ENCODE measurements around the gene LIPC. TPM values are rescaled to one million over a fixed set of nuclear protein-coding genes. Genes with fewer than 3 reads are reported as not detected.

The LIPC gene
- total and polyA plus RNA-seq, 9 of the 15 experiments (the other 6 are each of a cell fraction or from before 2014, with no cell fraction given), result 0.07 to 0.41 (median 0.11) TPM; not detected in 2

GRCh38 chr15:58506783-58507668, 75.2 kb downstream of the LIPC start:
- DNase-seq (ENCODE audit: extremely low read depth in 1 of 4, low spot score in 3 of 4) (no peak), FAIRE-seq (no peak), ATAC-seq (peak; percentile 49; the same call in 2 of the 3 replicates)
- H3K27ac ChIP-seq (ENCODE audit: extremely low read depth, low read depth, low read length), result no peak overlapping the region
- H4K20me1 ChIP-seq (replicated peaks; ENCODE audit: control insufficient read depth, insufficient read depth, low read length), result no peaks in the 10 kb centered on the region
- no TSS peak for BruUV-seq (replicated peaks)
- H3K4me1 ChIP-seq (replicated peaks in 1 of 2; ENCODE audit: control insufficient read depth in 2 of 2, insufficient read depth in 2 of 2, low read length in 2 of 2), result peaks cover 0 to 7% of the 10 kb centered on the region in 2 experiments; a peak in 2 of 5 replicates
- H3K36me3 ChIP-seq (ENCODE audit: control insufficient read depth, insufficient read depth, low read length), result no peaks in the 10 kb centered on the region
- no peaks in the 10 kb centered on the region; a peak in 1 of 5 replicates for H3K27me3 ChIP-seq (ENCODE audit: control insufficient read depth in 2 of 2, insufficient read depth in 2 of 2, low read length in 2 of 2)
- ChIA-PET CTCF (ENCODE audit: low intra/inter-chr PET ratio) (no interaction called here), POLR2A (interaction anchor here (0.6 to 1.8 kb wide), 6 partner anchors 9 to 116 kb away, joined by 3 to 8 read pairs (median 4); no protein-coding TSS in a partner anchor)
- 0 out of 2 replicates have a peak overlapping the region, but pooled peaks have one; percentile 46 for H2AFZ ChIP-seq (ENCODE audit: low read depth, low read length)
- intact Hi-C loops (cut with micrococcal nuclease), result no loop called here
- no peaks in the 10 kb centered on the region for H3K79me2 ChIP-seq (ENCODE audit: control insufficient read depth, insufficient read depth, low read length)
- no peak overlapping the region for H3K4me2 ChIP-seq (ENCODE audit: insufficient read depth, low read length)
- no peak overlapping the region for H3K4me3 ChIP-seq
- 68% methylated on average over 9 of the region's 9 CpGs for WGBS (ENCODE audit: insufficient coverage, low coverage, missing lambda C conversion rate)
- TF ChIP-seq RBM15 (IDR thresholded peaks at IDR 0.05; ENCODE audit: insufficient read depth, low read length), result no peak
- no peak for TF ChIP-seq ELF1 (tag; IDR thresholded peaks at IDR 0.05)
- TF ChIP-seq ZC3H11A (IDR thresholded peaks at IDR 0.05; ENCODE audit: low read depth, low read length), result no peak
- no peak for TF ChIP-seq CEBPG (CRISPR knock-in tag; IDR thresholded peaks at IDR 0.05)
- TF ChIP-seq CEBPG (tag; conservative IDR thresholded peaks at IDR 0.05 in 1 of 2, IDR thresholded peaks at IDR 0.05 in 1 of 2), result peak; percentile 43 to 75; a peak in 3 of 4 replicates
- TF ChIP-seq IRF9 (tag; IDR thresholded peaks at IDR 0.05), result no peak
- TF ChIP-seq NFATC3 (IDR thresholded peaks at IDR 0.05), result no peak
- TF ChIP-seq KLF13 (tag; IDR thresholded peaks at IDR 0.05; ENCODE audit: borderline replicate concordance, low read depth), result no peak
- peak; percentile 90 for TF ChIP-seq CEBPB (tag; IDR thresholded peaks at IDR 0.05)
- TF ChIP-seq CEBPZ (IDR thresholded peaks at IDR 0.05; ENCODE audit: borderline replicate concordance, low read depth, low read length), result no peak
- TF ChIP-seq CHD2 (IDR thresholded peaks at IDR 0.05; ENCODE audit: low read depth, low read length), result peak; percentile 58; the same call in 1 of the 2 replicates
- TF ChIP-seq TAL1 (IDR thresholded peaks at IDR 0.05), result no peak
- no peak for TF ChIP-seq HMGXB4 (CRISPR knock-in tag; IDR thresholded peaks at IDR 0.05)
- in situ Hi-C loops (cut with MboI), result no loop called here
- H3K9me3 ChIP-seq (replicated peaks; ENCODE audit: control insufficient read depth, insufficient read depth, low read depth, low read length), result no peaks in the 10 kb centered on the region
- no peaks in the 10 kb centered on the region for H3K9me1 ChIP-seq (ENCODE audit: control insufficient read depth, insufficient read depth, low read length)
- H3K9ac ChIP-seq (ENCODE audit: insufficient read depth in 1 of 2, low read depth in 2 of 2, low read length in 2 of 2), result no peak overlapping the region
